Activated CD8-positive, alpha-beta memory T cell treated with anti-CD3 and anti-CD28 coated beads, Interleukin-2, amount 50 U/mL, for 48 hours (primary cell): Measurements from ENCODE around the gene PNKD.

Source experiments
- DNase-seq: peaks from one replicate; pipeline ENCODE4 v3.0.0-alpha.2; 2020

Gene PNKD

DNA sequence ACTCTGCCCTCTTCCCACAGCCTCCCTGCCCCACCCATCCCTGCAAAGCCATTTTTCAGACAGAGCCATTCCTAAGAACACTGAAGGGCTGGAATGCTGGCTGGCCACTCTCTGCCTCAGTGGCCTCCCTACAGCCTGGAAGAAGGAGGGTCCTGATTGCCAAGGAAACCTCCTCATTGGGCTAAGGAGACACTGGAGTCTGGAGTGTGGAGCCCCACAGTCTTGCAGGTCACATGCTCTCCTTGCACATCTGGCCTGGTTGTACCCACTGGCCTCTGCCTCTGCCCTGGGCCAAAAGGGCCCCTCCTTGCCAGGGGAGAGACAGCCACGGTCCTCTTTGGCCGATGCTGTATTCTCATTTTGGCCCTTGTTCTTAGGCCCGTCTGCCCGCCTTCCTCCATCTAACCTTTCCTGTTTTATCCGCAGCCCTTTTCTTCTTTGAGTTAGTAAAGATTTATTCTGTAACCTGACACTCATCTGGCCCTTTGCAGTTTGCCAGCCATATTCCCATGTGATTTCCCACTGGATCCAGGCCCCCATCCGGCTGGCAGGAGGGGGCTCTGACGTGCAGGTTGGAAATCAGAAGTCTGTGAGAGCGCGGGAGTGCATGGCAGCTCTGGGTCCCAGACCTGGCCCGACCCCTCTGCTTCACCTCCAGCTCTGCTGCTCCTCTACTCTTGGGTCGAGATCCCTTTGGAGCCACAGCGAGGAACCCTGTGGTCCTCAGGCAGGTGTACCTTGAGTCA, 75.3 kb downstream of the PNKD start:
- no peak for DNase-seq

DNA sequence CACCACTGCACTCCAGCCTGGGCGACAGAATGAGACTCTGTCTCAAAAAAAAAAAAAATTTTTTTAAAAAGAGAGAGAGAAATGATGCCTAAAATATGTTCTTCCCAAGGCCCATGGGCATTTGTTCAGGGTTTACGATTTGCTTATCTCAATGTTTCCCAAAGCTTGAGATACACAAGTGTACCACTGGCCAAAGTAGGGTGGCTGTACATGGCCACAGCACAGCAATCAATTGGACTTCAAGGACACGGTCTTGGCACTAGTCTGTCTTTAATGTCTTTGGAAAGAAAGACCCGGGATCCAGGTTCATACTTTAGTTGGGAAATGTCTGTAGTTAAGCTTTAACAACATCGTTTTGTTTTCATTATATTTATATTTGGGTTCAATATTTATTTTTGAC, 76.9 kb downstream of the PNKD start:
- DNase-seq, result no peak

DNA sequence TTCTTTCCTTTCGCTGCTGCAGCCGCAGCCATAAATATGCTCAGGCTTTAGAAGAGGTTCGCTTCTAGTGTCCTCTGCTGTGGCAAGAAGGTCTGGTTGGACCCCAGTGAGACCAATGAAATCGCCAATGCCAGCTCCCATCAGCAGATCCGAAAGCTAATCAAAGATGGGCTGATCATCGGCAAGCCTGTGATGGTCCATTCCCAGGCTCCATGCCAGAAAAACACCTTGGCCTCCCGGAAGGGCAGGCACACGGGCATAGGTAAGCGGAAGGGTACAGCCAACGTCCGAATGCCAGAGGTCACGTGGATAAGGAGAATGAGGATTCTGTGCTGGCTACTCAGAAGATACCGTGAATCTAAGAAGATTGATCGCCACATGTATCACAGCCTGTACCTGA, 83.7 kb downstream of the PNKD start:
- no peak for DNase-seq

DNA sequence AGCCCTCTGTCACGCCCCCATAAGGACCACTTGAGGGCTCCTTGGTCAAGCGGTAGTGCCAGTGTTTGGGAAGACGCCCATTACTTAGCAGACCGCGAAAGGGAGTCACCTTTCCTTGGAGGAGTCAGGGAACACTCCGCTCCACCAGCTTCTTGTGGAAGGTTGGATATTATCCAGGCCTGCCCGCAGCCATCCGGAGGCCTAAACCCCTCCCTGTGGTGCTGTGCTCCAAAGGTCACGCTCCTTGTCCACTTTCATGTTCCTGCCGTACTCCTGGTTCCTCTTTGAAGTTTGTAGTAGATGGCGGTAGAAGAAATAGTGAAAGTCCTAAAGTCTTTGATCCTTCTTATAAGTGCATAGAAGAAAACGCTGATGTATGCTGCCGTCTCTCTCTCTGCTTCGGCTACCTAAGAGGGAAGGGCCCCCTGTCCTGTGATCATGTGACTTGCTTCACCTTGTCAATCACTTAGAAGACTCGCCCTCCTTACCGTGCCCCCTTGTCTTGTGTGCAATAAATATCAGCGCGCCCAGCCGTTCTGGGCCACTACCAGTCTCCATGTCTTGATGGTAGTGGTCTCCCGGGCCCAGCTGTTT, 84.6 kb downstream of the PNKD start:
- DNase-seq, result no peak

DNA sequence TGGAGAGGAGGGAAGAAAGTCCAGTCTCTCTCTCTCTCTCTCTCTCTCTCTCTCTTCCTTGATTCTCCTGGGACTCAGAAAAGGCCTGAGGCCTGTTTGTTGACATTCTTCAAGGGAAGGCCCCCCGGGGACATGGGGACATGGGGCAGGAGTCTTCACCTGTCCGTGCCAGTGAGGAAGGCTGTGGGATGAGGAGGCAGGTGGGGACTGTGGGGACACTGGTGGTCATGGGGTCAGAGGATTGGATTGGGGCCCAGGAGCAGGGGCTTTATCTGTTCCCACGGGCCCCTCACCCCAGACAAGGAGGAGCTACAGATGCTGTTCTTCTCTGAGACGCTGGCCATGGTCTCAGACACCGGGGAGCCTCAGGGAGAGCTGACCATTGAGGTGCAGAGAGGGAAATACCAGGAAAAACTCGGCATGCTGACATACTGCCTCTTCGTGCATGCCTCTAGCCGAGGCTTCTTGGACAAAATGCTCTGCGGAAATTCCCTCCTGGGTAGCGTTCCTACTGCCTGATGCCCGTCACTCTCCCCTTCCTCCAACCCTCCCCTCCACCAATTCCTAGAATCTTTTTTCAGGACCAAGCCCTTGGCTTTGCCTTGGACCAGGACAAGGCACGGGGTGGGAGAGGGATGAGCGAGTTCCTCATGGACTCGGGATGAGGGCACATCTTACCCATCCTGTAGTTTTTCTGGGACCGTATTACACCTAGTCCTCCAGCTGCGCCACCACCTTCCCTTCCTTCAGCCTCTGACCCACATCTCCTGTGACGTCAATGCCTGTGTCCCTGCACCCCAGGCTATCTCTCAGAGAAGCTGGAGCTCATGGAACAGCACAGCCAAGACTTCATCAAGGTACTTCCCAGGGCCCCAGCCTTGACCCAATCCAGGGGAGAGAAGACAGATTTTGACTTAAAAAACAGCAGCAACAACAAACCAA, 87.2 kb downstream of the PNKD start:
- DNase-seq, result no peak

DNA sequence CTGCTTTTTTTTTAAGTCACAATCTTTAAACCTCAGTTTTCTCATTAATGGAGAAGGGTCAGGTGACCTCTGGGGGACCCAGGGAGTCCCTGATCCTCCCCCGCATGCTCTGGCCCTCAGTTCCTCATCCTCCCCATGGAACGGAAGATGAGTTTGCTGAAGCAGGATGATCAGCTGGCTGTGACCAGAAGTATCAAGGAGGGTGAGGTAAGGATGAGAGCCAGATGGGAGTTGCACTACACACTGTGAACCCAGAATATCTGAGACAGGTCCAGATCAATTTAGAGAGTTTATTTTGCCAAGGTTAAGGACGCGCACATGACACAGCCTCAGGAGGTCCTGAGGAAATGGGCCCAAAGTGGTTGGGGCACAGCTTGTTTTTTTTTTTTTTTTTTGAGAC, 90.1 kb downstream of the PNKD start:
- no peak for DNase-seq

DNA sequence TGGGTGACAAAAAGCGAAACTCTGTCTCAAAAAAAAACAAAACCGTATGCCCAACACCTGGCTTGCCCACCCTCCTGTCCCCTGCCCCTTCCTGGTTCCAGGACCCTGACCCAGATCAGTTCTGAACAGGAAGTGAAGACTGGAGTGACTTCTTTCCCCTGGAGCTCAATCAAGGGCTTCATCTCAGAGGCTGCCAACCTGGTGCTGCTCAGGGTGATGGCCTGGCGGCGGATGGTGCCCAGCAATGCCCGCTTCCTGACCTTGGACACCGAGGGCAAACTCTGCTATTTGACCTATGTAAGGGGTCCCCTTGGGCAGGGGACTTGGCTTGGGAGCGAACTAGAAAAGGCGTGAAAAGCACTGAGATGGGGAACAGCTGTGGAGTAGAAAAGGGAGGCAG, 92.3 kb downstream of the PNKD start:
- DNase-seq, result no peak

DNA sequence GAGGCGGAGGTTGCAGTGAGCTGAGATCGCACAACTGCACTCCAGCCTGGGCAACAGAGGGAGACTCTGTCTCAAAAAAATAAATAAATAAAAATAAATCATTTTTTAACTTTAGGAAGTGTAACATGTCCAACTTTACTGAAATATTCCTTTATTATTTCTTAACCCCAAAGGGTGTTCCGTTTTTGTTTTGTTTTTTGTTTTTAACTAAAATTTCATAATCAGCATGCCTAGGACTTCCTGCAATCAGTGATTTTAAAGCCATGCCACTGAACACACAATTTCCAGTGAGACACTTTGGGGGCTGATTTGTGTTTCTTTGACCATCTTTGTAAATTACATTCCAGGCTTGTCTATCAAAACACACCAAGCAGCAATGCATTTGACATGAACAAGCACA, 93.4 kb downstream of the PNKD start:
- no peak for DNase-seq

DNA sequence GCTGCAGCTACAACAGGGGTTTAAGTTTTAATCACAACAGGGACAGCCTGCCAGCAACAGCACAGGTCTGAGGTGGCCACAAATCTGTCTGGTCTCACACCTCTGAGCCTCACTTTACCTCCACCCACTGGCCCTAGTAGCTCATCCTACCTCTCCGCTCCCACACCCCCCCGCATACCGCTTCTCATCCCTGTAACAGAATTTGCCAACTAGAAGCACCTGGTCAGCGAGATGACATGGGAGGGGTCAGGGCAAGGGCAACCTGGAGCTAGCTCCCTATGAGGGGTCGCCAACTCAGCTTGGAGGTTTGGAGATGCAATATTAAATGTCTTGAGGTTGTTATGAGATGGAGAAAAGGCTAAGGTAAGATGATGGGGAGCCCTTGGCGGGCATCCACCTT, 93.9 kb downstream of the PNKD start:
- no peak for DNase-seq

DNA sequence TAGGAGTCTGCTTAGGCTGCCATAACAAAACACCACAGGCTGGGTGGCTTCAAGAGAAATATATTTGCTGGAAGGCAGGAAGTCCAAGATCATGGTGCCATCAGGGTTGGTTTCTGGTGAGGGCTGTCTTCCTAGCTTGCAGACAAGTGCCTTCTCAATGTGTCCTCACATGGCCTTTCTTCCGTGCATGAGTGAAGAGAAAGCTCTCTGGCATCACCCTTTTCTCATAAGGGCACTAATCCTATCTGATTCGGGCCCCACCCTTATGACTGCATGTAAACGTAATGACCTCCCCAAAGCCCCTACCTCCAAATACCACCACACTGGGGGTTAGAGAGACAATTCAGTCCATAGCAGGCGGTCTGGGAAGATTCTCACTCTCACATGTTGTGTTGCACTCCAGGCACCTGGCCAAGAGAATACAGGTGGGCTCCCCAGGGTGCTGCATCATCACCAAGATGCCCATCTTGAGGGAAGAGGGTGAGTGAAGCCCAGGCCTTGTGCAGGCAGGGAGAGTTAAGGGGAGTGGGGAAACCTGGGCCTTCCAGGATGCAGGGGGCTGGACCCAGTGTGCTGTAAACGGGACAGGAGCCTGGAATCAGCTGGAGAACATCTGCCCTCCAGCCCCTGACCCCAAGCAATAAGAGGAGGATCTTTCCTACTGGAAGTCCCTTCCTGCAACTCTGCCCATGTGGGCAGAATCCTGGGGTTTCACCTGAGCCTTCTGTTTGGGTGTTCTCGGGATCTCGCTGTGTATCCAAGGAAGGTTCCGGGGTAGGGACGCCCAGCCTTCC, 96.5 kb downstream of the PNKD start:
- no peak for DNase-seq

DNA sequence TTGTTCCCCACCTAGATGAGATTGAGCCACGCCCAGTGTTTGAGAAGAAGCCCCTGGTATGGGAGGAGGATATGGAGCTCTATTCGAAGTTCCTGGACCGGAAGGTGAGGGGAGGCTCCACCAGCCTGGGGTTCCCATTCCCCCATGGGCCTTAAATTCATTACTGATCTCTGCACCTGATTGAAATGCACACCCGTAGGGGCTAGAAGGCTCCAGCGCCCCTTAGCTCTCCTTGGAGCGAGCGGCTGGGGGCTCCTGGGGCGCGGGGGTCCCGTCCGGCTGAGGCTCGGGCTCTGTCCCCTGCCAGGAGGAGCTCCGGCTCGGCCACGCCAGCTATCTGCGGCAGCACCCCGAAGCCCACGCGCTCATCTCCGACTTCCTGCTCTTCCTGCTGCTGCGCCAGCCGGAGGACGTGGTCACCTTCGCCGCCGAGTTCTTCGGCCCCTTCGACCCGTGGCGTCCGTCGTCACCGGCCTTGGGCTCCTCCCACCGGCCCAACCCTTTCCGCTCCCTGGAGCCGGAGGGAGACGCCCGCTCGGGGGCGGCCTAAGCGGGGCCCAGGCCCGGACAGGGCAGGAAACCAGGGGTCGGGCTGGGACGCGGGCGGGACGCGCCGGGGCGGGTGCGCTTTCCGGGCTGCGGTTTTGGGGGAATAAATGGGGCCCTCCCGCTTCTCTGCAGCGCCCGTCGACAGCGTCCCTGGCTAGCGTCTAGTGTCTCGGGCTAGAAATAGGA, 97.3 kb downstream of the PNKD start:
- peak; percentile 87 for DNase-seq

DNA sequence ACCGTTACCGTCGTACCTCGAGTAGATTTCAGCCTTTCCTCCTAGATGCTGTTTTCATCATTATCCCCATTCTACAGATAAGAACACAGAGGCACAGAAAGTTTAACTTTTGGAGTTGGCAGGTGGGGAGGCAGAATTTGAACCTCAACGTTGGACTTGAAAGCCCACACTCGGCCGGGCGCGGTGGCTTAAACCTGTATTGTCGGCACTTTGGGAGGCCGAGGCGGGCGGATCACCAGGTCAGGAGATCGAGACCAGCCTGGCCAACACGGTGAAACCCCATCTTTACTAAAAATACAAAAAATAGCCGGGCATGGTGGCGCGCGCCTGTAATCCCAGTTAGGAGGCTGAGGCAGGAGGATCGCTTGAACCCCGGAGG, 97.8 kb downstream of the PNKD start:
- DNase-seq, result no peak

DNA sequence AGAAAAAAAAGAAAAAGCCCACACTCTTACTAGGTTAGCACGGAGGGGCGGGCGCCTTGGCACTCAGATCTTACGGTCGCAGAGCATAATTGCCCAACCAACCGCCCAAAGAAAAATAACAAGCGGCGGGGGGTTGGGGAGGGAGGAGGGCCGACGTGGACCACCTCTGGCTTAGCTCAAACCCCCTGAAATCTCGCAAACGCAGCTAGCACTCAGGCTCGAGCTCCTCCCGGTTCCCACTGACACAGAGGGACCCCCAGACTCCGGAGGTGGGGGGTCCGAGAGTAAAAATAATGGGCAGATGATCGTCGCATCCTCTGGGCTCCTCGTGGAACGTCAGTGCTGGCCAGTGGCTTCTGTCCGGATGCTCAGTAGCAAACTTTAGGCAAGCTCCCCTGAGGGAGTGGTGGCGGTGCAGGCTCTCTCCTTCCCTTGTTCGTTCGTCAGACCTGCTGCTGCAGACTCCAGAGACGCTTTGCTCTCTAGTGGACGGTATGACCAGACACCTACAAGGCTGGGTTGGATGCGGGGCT, 98.4 kb downstream of the PNKD start:
- DNase-seq, result no peak

DNA sequence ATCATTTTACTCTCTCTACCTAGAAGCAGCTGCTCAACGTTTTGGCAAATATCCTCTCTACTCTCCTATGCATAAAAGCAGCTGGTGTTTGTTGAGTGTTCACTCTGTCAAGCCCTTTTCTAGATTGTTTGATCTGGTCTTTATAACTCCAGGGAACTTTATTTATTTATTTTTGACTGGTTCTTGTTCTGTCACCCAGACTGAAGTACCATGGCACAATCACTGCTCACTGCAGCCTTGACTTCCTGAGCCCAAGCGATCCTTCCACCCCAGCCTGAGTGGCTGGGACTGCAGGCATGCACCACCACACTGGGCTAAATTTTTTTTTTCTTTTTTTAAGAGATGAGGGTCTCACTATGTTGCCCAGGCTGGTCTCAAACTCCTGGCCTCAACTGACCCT, 99.0 kb downstream of the PNKD start:
- no peak for DNase-seq

DNA sequence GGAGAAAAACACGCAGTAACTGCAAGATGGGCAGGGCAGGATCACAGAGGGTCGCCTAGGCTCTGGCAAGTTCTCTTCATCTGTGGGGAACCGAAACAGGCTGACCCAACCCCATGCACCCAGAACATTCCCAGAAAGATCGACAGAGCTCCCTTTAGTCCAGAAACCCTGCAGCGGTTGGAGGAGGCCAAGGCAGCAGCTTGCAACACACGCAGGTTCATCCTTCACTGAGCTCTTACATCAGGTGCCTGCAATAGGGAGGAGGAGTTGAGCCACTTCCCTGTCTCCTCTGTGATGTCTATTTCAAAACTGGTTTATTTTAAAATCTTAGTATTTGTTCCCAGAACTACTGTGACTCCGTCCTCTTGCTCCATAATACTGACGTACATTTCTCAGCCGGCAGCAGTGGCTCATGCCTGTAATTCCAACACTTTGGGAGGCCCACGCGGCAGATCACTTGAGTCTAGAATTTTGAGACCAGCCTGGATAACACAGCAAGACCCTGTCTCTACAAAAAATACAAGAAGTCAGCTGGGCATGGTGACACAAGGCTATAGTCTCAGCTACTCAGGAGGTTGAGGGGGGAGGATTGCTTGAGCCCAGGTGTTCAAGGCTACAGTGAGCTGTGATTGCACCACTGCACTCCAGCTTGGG, 100.2 kb downstream of the PNKD start:
- DNase-seq, result no peak

DNA sequence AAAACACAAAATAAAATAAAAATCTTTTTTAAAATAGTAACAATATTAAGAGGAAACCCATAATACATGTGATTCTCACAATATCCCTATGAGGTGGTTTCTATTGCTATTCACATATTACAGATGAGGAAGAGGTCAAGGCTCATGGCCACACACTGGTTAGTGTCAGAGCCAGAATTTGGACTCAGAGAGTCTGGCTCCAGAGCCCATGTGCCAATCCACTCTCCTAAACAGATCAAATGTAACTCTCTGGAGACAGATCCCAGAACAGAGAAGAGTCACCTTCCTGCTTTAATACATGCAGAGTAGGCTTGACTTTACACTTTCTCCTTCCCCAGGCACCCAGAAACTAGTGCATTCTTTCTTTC, 101.6 kb downstream of the PNKD start:
- no peak for DNase-seq

DNA sequence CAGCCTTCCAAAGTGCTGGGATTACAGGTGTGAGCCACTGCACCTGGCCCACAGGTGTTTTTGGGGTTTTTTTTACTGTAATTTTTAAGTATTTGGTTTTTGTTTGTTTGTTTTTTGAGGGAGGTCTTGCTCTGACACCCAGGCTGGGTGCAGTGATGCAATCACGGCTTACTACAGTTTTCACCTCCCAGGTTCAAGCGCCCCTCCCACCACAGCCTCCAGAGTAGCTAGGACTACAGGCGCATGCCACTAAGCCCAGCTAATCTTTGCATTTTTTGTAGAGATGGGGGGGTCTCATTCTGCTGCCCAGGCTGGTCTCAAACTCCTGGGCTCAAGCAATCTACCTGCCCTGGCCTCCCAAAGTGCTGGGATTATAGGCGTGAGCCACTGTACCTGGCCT, 104.5 kb downstream of the PNKD start:
- DNase-seq, result no peak

DNA sequence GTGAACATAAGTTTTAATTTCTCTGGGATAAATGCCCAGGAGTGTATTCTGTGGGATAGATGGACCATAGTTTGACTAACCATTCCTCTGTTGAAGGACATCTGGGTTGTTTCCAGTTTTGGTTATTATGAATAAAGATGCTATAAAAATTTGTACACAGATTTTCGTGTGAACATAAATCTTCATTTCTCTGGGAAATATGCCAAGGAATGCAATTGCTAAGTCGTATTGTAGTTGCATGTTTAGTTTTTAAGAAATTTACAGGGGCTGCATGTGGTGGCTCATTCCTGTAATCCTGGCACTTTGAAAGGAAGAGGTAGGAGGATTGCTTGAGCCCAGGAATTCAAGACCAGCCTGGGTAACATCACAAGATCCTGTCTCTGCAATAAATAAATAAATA, 104.9 kb downstream of the PNKD start:
- no peak for DNase-seq

DNA sequence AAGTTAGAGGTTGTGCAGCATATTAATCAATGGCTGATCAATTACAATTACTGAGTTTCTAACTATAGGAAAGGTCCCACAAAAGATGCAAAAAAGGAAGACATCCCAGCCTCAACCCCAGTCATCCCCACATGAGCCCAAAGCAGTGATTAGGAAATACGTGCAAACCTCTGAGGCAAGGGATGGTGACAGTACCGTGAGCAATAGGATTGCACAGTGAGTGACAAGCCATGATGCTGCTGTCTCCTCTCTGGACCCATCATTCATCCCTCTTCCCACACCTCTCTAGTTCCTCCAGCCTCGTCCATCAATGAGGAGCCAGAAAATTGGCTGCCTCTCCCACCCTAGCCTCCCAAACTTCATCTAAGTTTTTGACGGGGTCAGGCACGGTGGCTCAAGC, 107.7 kb downstream of the PNKD start:
- no peak for DNase-seq

DNA sequence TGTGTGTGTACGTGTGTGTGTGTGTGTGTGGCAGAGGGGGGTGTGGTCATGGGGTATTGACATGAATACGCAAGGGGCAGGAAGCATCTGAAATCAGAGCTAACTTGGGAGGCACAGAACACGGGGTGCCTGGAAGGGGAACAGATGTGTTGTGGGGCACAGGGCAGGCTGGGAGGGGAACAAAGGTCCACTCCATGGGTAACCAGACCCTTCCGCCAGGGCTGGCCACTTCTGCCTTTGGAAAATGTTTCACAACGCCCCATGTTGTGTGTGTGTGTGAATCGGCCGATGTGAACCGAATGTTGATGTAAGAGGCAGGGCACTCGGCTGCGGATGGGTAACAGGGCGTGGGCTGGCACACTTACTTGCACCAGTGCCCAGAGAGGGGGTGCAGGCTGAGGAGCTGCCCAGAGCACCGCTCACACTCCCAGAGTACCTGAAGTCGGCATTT, 111.6 kb downstream of the PNKD start, which contains the start of gene SLC11A1:
SLC11A1 (plus strand) TSS at position 358 of the 451 bp plus-strand sequence. CDS start 96 bp downstream, outside the sequence.
- no peak for DNase-seq

DNA sequence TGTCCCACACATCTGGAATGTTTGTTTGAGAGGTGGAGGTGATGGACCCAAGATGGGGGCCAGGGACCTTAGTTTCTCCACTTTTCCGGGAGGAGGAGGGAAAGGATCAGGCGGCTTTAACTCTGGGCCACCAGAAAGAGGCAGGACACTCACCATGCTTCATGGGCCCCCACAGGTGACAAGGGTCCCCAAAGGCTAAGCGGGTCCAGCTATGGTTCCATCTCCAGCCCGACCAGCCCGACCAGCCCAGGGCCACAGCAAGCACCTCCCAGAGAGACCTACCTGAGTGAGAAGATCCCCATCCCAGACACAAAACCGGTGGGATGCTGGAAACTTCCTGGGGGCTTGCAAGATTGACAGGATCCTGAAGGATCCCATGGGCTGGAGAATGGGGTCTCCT, 112.5 kb downstream of the PNKD start:
- DNase-seq, result no peak
